ENCODE measurements around the gene BAHD1. TPM values are rescaled to one million over a fixed set of nuclear protein-coding genes. Genes with fewer than 3 reads are reported as not detected.

Gene BAHD1
- total RNA-seq, 2 donors from 2014 or later = 30.2 to 32.1 TPM

- ATAC-seq (no peak), DNase-seq (no peak)
- Mint-ChIP-seq H3K4me3 (no peak overlapping the region), H3K4me1 (peaks cover 10% of the 10 kb centered on the region), H3K27me3 (no peaks in the 10 kb centered on the region), H3K36me3 (ENCODE audit: low read depth) (peaks cover 17% of the 10 kb centered on the region), H3K27ac (no peak overlapping the region)
- H3K9me3 ChIP-seq (ENCODE audit: control insufficient read depth, low read length, poor library complexity, severe bottlenecking) = no peaks in the 10 kb centered on the region
Observed at GRCh38 chr15:40414816-40415215, 25.9 kb upstream of the BAHD1 start.

DNA sequence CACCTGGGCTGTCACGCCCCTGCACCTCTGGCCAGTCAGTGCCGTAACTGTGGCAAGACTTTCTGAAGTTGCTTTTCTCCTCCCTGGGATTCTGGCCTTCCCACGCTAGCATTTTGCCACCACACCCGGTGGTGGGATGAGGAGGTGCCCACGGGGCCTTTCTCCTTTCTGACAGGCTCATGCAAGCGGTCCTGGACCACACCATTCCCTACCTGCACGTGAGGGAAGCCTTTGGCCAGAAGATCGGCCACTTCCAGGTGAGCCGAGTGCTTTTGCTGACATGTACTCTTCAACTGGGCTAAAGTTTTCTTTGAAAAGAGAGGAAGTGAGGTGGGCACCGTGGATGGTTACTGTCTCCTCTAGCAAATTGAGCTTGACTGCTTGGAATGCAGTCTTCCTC is 25.5 kb upstream of the BAHD1 start:
- Mint-ChIP-seq H3K27ac (no peak overlapping the region), H3K27me3 (no peaks in the 10 kb centered on the region), H3K4me1 (peaks cover 10% of the 10 kb centered on the region), H3K36me3 (ENCODE audit: low read depth) (peaks cover 17% of the 10 kb centered on the region), H3K4me3 (no peak overlapping the region)
- no peaks in the 10 kb centered on the region for H3K9me3 ChIP-seq (ENCODE audit: control insufficient read depth, low read length, poor library complexity, severe bottlenecking)
- DNase-seq (no peak), ATAC-seq (no peak)

- Mint-ChIP-seq H3K4me1 (peaks cover 10% of the 10 kb centered on the region), H3K27ac (no peak overlapping the region), H3K27me3 (no peaks in the 10 kb centered on the region), H3K4me3 (no peak overlapping the region), H3K36me3 (ENCODE audit: low read depth) (peaks cover 13% of the 10 kb centered on the region)
- ATAC-seq (no peak), DNase-seq (no peak)
- H3K9me3 ChIP-seq (ENCODE audit: control insufficient read depth, low read length, poor library complexity, severe bottlenecking) = no peaks in the 10 kb centered on the region
Observed at GRCh38 chr15:40416056-40416455, 24.7 kb upstream of the BAHD1 start.

GRCh38 chr15:40418126-40418525 is 22.6 kb upstream of the BAHD1 start:
- DNase-seq (no peak), ATAC-seq (no peak)
- H3K27me3 Mint-ChIP-seq = no peaks in the 10 kb centered on the region
- no peak overlapping the region for H3K27ac Mint-ChIP-seq
- H3K36me3 Mint-ChIP-seq (ENCODE audit: low read depth) = peaks cover 5% of the 10 kb centered on the region
- no peaks in the 10 kb centered on the region for H3K4me1 Mint-ChIP-seq
- no peaks in the 10 kb centered on the region for H3K9me3 ChIP-seq (ENCODE audit: control insufficient read depth, low read length, poor library complexity, severe bottlenecking)
- H3K4me3 Mint-ChIP-seq = no peak overlapping the region

GRCh38 chr15:40420071-40420713 is 20.6 kb upstream of the BAHD1 start:
- no peak overlapping the region for H3K27ac Mint-ChIP-seq
- no peak for ATAC-seq
- no peak overlapping the region for H3K4me3 Mint-ChIP-seq

DNA sequence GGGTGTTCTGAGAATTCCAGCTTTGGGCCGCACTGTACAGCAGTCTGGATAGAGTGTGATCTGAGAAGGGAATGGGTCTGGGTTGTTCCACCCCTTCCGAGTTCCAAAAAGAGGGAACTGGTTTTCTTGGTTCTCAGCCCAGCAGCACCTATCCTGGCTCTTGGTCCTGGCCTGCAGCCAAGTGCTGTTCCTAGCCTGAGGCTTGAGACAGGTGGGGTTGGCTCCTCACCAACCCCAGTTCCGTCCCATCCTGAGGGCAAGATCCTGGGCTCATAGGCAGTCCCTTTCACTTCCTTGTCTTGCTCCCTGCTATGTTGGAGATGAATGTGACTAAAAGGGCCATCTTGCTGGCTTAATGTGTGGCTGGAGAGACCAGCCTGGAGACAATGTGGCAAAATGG is 20.0 kb upstream of the BAHD1 start:
- ATAC-seq (no peak), DNase-seq (no peak)
- H3K27ac Mint-ChIP-seq = no peak overlapping the region
- no peak overlapping the region for H3K4me3 Mint-ChIP-seq
- peaks cover 7% of the 10 kb centered on the region for H3K36me3 Mint-ChIP-seq (ENCODE audit: low read depth)
- H3K9me3 ChIP-seq (ENCODE audit: control insufficient read depth, low read length, poor library complexity, severe bottlenecking) = no peaks in the 10 kb centered on the region
- no peaks in the 10 kb centered on the region for H3K27me3 Mint-ChIP-seq
- no peaks in the 10 kb centered on the region for H3K4me1 Mint-ChIP-seq

More at GRCh38 chr15:40420071-40420713, 20.6 kb upstream of the BAHD1 start:
- H3K9me3 ChIP-seq (ENCODE audit: control insufficient read depth, low read length, poor library complexity, severe bottlenecking) = no peaks in the 10 kb centered on the region
- H3K27me3 Mint-ChIP-seq = no peaks in the 10 kb centered on the region
- peaks cover 9% of the 10 kb centered on the region for H3K36me3 Mint-ChIP-seq (ENCODE audit: low read depth)
- no peak for DNase-seq
- H3K4me1 Mint-ChIP-seq = no peaks in the 10 kb centered on the region

DNA sequence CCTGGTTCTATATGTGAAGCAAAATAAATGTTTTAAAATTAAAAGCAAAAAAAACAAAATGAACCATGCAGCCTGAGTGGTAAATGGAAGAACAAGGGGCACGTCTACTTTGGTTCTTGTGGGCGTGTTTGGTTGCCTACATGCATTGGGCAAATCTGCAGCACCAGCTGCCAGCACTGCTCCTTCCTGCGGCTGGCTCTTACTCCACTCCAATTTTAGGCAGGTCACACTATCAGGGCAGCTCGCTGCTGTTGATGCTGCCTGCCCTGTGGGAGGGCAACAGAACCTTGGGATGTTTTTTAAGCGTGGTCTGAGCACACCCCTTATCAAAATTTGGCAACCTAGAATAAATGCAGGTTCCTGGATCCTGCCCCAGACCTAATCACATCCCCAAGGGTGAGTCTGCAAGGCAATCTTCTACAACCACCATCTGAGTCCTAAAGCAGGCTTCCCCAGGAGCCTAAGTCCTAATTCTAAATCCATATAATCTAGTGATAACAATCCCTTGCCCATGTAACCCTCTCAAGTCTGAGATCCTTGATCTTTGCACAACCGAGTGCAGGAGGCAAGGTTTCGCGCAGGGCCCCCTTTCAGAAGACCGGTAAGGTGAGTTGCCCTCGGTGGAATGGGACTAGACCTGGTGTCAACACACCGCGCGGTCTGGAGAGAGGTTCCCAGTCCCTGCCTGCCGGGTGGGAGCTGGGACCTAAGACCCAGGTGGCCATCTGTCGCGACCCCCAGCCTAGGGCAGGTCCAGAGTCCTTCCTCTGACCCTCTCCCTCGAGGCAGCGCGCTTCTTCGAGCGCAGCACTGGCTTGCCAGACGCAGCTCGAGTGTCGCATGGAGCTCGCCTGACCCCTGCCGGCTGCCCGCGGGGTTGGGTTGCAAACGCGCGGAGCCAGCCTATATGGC is 19.3 kb upstream of the BAHD1 start:
- ATAC-seq (peak; percentile 97), DNase-seq (peak; percentile 63 to 83 (median 66))
- no peaks in the 10 kb centered on the region for H3K27me3 Mint-ChIP-seq
- H3K36me3 Mint-ChIP-seq (ENCODE audit: low read depth) = peaks cover 7% of the 10 kb centered on the region
- H3K27ac Mint-ChIP-seq = no peak overlapping the region
- no peaks in the 10 kb centered on the region for H3K4me1 Mint-ChIP-seq
- no peak overlapping the region for H3K4me3 Mint-ChIP-seq
- no peaks in the 10 kb centered on the region for H3K9me3 ChIP-seq (ENCODE audit: control insufficient read depth, low read length, poor library complexity, severe bottlenecking)

- no peaks in the 10 kb centered on the region for H3K9me3 ChIP-seq (ENCODE audit: control insufficient read depth, low read length, poor library complexity, severe bottlenecking)
- Mint-ChIP-seq H3K4me3 (no peak overlapping the region), H3K36me3 (ENCODE audit: low read depth) (peaks cover 4% of the 10 kb centered on the region), H3K27me3 (no peaks in the 10 kb centered on the region), H3K27ac (no peak overlapping the region), H3K4me1 (peaks cover under 1% of the 10 kb centered on the region)
- DNase-seq (no peak), ATAC-seq (no peak)
Observed at GRCh38 chr15:40424483-40425115, 16.2 kb upstream of the BAHD1 start.

DNA sequence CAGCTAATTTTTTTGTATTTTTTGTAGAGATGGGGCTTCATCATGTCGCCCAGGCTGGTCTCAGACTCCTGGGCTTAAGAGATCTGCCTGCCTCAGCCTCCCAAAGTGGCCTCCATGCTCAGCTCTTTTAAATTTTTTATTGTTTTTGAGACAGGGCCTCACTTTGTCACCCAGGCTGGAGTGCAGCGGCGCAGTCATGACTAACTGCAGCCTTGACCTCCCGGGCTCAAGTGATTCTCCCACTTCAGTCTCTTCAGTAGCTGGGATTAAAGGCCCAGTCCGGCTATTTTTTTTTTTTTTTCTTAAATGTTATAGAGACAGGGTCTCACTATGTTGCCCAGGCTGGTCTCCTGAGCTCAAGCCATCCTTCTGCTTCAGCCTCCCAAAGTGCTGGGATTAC is 15.1 kb upstream of the BAHD1 start:
- Mint-ChIP-seq H3K27ac (no peak overlapping the region), H3K36me3 (ENCODE audit: low read depth) (peaks cover 4% of the 10 kb centered on the region), H3K4me3 (no peak overlapping the region), H3K27me3 (peaks cover 5% of the 10 kb centered on the region), H3K4me1 (peaks cover 3% of the 10 kb centered on the region)
- DNase-seq (no peak), ATAC-seq (no peak)
- no peaks in the 10 kb centered on the region for H3K9me3 ChIP-seq (ENCODE audit: control insufficient read depth, low read length, poor library complexity, severe bottlenecking)

GRCh38 chr15:40427188-40427587 is 13.6 kb upstream of the BAHD1 start:
- no peaks in the 10 kb centered on the region for H3K9me3 ChIP-seq (ENCODE audit: control insufficient read depth, low read length, poor library complexity, severe bottlenecking)
- Mint-ChIP-seq H3K27ac (no peak overlapping the region), H3K4me1 (peaks cover 3% of the 10 kb centered on the region), H3K4me3 (no peak overlapping the region), H3K27me3 (peaks cover 5% of the 10 kb centered on the region), H3K36me3 (ENCODE audit: low read depth) (peaks cover 4% of the 10 kb centered on the region)
- DNase-seq (no peak), ATAC-seq (no peak)

GRCh38 chr15:40428185-40428584 is 12.6 kb upstream of the BAHD1 start:
- H3K4me3 Mint-ChIP-seq = no peak overlapping the region
- H3K27me3 Mint-ChIP-seq = peaks cover 5% of the 10 kb centered on the region

DNA sequence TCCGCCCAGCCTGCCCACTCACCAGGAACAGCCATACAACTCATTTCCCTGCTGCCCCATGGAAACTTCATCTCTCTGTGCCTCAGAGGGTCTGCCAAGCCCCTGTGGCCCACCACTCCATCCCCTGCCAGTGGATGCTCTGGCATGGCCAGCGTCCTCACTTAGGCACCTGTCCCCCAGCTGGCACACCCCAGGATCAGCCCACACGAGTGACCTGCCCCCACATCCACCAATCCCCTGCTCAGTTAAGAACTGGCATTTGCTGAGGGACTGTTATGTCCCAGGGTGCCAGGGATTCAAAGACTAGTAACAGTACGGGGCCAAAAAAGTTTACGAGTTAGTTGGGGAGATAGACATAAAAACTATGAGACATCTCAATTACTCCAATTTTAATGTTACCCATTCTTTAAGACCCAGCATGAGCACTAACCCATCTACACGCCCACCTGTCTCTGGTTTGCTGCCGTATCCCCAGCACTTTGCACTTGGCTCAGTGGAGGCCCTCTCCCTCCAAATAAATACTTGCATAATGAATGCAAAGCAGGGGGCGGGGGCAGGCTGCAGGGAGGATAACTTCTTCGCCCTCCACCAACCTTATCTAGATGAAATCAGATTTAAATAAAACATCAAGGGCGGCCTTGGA is 11.6 kb upstream of the BAHD1 start:
- Mint-ChIP-seq H3K4me1 (peaks cover 3% of the 10 kb centered on the region), H3K4me3 (no peak overlapping the region), H3K27ac (no peak overlapping the region), H3K27me3 (peaks cover 5% of the 10 kb centered on the region), H3K36me3 (ENCODE audit: low read depth) (peaks cover 3% of the 10 kb centered on the region)
- no peaks in the 10 kb centered on the region for H3K9me3 ChIP-seq (ENCODE audit: control insufficient read depth, low read length, poor library complexity, severe bottlenecking)
- ATAC-seq (no peak), DNase-seq (no peak)

More at GRCh38 chr15:40428185-40428584, 12.6 kb upstream of the BAHD1 start:
- H3K9me3 ChIP-seq (ENCODE audit: control insufficient read depth, low read length, poor library complexity, severe bottlenecking) = no peaks in the 10 kb centered on the region
- Mint-ChIP-seq H3K27ac (no peak overlapping the region), H3K36me3 (ENCODE audit: low read depth) (peaks cover 4% of the 10 kb centered on the region), H3K4me1 (peaks cover 3% of the 10 kb centered on the region)
- DNase-seq = no peak
- ATAC-seq = no peak

- DNase-seq (no peak), ATAC-seq (no peak)
- H3K9me3 ChIP-seq (ENCODE audit: control insufficient read depth, low read length, poor library complexity, severe bottlenecking) = no peaks in the 10 kb centered on the region
- H3K27ac Mint-ChIP-seq = no peak overlapping the region
- peaks cover 5% of the 10 kb centered on the region for H3K27me3 Mint-ChIP-seq
- H3K4me3 Mint-ChIP-seq = no peak overlapping the region
- no peaks in the 10 kb centered on the region for H3K36me3 Mint-ChIP-seq (ENCODE audit: low read depth)
- peaks cover 3% of the 10 kb centered on the region for H3K4me1 Mint-ChIP-seq
Observed at GRCh38 chr15:40430271-40430805, 10.4 kb upstream of the BAHD1 start.

Data from T-helper 17 cell (primary cell).